OCI-LY7 (cell line): Measurements from ENCODE around the gene NISCH. TPM values are rescaled to one million over a fixed set of nuclear protein-coding genes. Genes with fewer than 3 reads are reported as not detected.

Source experiments
- BruUV-seq: library from RNA; stranded (reverse); fragments of 400-500 nt; replicated peaks from 2 replicates; lab custom pipeline; 2021; lab: Mats Ljungman, UMichigan
- CTCF ChIA-PET: fragments of 300-600 bp; sonication (Branson Sonifier 250); formaldehyde crosslinking; loops from one replicate; lab custom pipeline; 2022; ENCODE audit warnings: antibody characterized with exemption; ENCODE audit not compliant: unreplicated experiment; lab: Charles Lee
- POLR2A ChIA-PET: fragments of 300-600 bp; sonication (Branson Sonifier 250); formaldehyde crosslinking; loops from one replicate; lab custom pipeline; 2022; ENCODE audit warnings: antibody characterized with exemption; lab: Charles Lee
- DNase-seq: peaks from one replicate; pipeline ENCODE4 v3.0.0-alpha.2; 2015; ENCODE audit warnings: low spot score
- H2AFZ ChIP-seq: fragments of 200-600 bp; sonication (generic), shearing (Covaris generic); 2 replicates; pipeline ENCODE4 v1.6.1; 2014; ENCODE audit warnings: mild to moderate bottlenecking, antibody characterized with exemption, low read length, moderate library complexity
- H3K27ac ChIP-seq: fragments of 200-600 bp; sonication (generic); 2 replicates; pipeline ENCODE4 v1.5.1; 2014; ENCODE audit warnings: mixed run types, low read depth, mild to moderate bottlenecking, moderate library complexity, low read length, inconsistent platforms; ENCODE audit not compliant: poor library complexity, severe bottlenecking
- H3K36me3 ChIP-seq: fragments of 200-600 bp; sonication (generic); 2 replicates; pipeline ENCODE4 v1.6.1; 2014; ENCODE audit warnings: mild to moderate bottlenecking, antibody characterized with exemption, low read length, moderate library complexity, mixed read lengths; ENCODE audit not compliant: insufficient read depth
- H3K4me1 ChIP-seq: fragments of 200-600 bp; sonication (generic); 2 replicates; pipeline ENCODE4 v1.5.1; 2014; ENCODE audit warnings: mild to moderate bottlenecking, low read length; ENCODE audit not compliant: insufficient read depth, poor library complexity, severe bottlenecking
- H3K4me2 ChIP-seq: fragments of 200-600 bp; sonication (generic); 2 replicates; pipeline ENCODE4 v1.6.1; 2014; ENCODE audit warnings: mild to moderate bottlenecking, low read length
- H3K4me3 ChIP-seq: fragments of 200-600 bp; sonication (generic); 2 replicates; pipeline ENCODE4 v1.5.1; 2014; ENCODE audit warnings: mild to moderate bottlenecking, low read depth, low read length; ENCODE audit not compliant: poor library complexity, severe bottlenecking
- H3K79me2 ChIP-seq: fragments of 200-600 bp; sonication (generic); 2 replicates; pipeline ENCODE4 v1.6.1; 2016; ENCODE audit warnings: low read depth, mild to moderate bottlenecking, low read length, moderate library complexity, mixed read lengths; ENCODE audit not compliant: insufficient read depth
- H3K9me2 ChIP-seq: fragments of 200-600 bp; sonication (generic); 2 replicates; pipeline ENCODE4 v1.6.1; 2016; ENCODE audit warnings: mild to moderate bottlenecking, low read length, mixed read lengths; ENCODE audit not compliant: insufficient read depth
- H3K9me3 ChIP-seq: fragments of 200-600 bp; sonication (generic); 2 replicates; pipeline ENCODE4 v1.6.1; 2014; ENCODE audit warnings: mild to moderate bottlenecking, mixed run types, low read length, mixed read lengths
- H4K20me1 ChIP-seq: fragments of 200-600 bp; sonication (generic); 2 replicates; pipeline ENCODE4 v1.6.1; 2014; ENCODE audit warnings: mild to moderate bottlenecking, antibody characterized with exemption, low read length, moderate library complexity, mixed read lengths; ENCODE audit not compliant: insufficient read depth
- EZH2phosphoT487 ChIP-seq: fragments of 200-600 bp; sonication (generic); IDR thresholded peaks from 2 replicates; pipeline ENCODE4 v1.6.1; 2018; ENCODE audit warnings: low read depth, borderline replicate concordance, mild to moderate bottlenecking, mixed run types, antibody characterized with exemption, low read length, moderate library complexity, mixed read lengths
- intact Hi-C: fragments of 100-400 bp; cut with micrococcal nuclease; formaldehyde crosslinking; loops from one replicate; pipeline ENCODE4 v1.10.0; 2022; ENCODE audit not compliant: unreplicated experiment
- total RNA-seq, 2 experiments: library from RNA; depleted of rRNA in 1 of 2; stranded (reverse); fragments of >200 nt in 1 of 2; shearing (Covaris generic) in 1 of 2; gene quantifications; 2 replicates each; pipeline ENCODE4 v1.2.3, GENCODE V29; 2014 to 2022
- TF ChIP-seq, protein P1 (sequence below): fragments of 200-600 bp; sonication (generic); conservative IDR thresholded peaks from 2 replicates; pipeline ENCODE4 v1.5.1; 2014; ENCODE audit warnings: mild to moderate bottlenecking, antibody characterized with exemption, low read length, moderate library complexity, mixed read lengths

Gene NISCH
- total RNA-seq, 2 experiments from 2014 or later: 60.5 to 73.3 TPM

DNA sequence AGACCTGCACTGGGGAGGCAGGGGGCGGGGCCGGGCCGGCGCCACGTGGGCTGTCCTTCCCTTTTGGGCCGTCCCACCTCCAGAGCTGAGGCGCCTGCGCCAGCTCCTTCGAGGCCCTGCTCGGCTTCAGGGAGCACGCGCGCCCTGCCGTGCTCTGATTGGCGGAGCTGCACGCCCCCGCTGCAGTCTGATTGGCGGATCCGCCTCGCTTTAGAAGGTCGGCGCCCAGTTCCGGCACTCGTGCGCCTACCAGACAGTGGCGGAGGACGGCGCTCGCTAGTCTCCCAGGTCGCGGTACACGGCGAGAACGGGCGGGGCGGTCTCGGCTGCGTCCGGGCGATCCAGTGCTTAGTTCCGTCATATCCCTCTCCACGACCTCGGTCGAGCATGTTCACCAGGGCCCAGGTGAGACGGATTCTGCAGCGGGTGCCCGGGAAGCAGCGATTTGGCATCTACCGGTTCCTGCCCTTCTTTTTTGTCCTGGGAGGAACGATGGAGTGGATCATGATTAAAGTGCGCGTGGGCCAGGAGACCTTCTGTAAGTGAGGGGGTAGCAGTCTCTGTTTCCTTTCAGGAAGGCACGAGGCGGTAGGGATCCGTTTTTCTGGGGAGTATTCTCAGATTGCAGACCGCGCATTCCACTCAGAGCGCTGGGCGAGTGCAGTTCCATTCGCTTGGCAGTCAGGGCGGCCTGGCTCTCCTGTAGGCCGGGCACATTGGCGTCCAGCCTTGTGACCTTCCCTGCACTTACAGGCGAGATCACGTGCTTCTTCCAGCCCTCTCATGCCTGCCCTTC lies 81.2 kb downstream of the NISCH start, which contains the start of gene UQCC5:
UQCC5 (plus strand) TSS at position 237 of the 796 bp plus-strand sequence; CDS start at position 388, 151 bp downstream.
- no TSS peak for BruUV-seq
- Histone ChIP-seq H3K9me2 (no peaks in the 10 kb centered on the region), H3K27ac (peak within 1 kb of the TSS; percentile 51), H4K20me1 (peaks cover 21% of the 10 kb centered on the region; the same call in 1 of the 2 replicates), H3K4me2 (peak within 1 kb of the TSS; percentile 85), H3K36me3 (peaks cover 28% of the 10 kb centered on the region), H3K4me1 (peaks cover 56% of the 10 kb centered on the region), H3K4me3 (peak within 1 kb of the TSS; percentile 90), H3K9me3 (no peaks in the 10 kb centered on the region), H3K79me2 (peaks cover 46% of the 10 kb centered on the region), H2AFZ (peak within 1 kb of the TSS; percentile 67; the same call in 1 of the 2 replicates)
- ChIA-PET POLR2A (interaction anchor here (0.6 to 1.5 kb wide), 10 partner anchors 8 to 205 kb away, joined by 3 to 7 read pairs (median 4); no protein-coding TSS in a partner anchor), CTCF (interaction anchor here (0.5 to 0.9 kb wide), 3 partner anchors 15 to 525 kb away, joined by 3 to 5 read pairs (median 4); no protein-coding TSS in a partner anchor)
- intact Hi-C loops: loop anchor here (1.0 to 5.0 kb wide), 3 partner anchors 64 to 149 kb away; partner anchors contain the start of genes NISCH and PBRM1
- no peak for TF ChIP-seq EZH2phosphoT487
- TF ChIP-seq, protein P1, sequence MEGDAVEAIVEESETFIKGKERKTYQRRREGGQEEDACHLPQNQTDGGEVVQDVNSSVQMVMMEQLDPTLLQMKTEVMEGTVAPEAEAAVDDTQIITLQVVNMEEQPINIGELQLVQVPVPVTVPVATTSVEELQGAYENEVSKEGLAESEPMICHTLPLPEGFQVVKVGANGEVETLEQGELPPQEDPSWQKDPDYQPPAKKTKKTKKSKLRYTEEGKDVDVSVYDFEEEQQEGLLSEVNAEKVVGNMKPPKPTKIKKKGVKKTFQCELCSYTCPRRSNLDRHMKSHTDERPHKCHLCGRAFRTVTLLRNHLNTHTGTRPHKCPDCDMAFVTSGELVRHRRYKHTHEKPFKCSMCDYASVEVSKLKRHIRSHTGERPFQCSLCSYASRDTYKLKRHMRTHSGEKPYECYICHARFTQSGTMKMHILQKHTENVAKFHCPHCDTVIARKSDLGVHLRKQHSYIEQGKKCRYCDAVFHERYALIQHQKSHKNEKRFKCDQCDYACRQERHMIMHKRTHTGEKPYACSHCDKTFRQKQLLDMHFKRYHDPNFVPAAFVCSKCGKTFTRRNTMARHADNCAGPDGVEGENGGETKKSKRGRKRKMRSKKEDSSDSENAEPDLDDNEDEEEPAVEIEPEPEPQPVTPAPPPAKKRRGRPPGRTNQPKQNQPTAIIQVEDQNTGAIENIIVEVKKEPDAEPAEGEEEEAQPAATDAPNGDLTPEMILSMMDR: no peak; the same call in 1 of the 2 replicates
- DNase-seq: peak; percentile 99

DNA sequence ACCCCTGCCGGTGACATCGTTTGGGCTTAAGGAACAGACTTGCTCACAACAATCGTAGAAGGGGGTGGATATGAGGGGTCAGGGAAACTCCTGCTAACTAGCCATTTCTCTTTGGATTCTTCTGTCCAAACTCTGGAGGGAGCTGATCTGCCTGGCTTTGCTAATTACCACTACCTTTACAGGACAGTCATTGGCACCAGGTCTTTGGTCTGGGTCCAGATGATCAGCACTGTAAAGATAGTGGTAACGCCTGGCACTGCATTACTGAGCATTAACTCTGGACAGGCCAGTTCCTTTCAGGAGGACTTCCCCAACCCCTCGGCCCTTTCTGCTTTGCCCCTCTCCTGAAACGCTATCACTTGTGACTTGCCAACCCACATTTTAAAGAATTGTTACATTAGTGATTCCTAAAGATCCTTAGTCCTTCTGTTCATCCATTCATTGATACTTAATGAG lies 81.8 kb downstream of the NISCH start:
- Histone ChIP-seq H3K79me2 (peaks cover 42% of the 10 kb centered on the region), H3K36me3 (peaks cover 34% of the 10 kb centered on the region), H2AFZ (peak overlapping the region; percentile 67; the same call in 1 of the 2 replicates), H3K4me2 (peak overlapping the region; percentile 85), H3K4me1 (peaks cover 49% of the 10 kb centered on the region), H3K9me3 (no peaks in the 10 kb centered on the region), H3K27ac (peak overlapping the region; percentile 51), H4K20me1 (peaks cover 15% of the 10 kb centered on the region; the same call in 1 of the 2 replicates), H3K9me2 (no peaks in the 10 kb centered on the region), H3K4me3 (peak overlapping the region; percentile 90)
- no peak for DNase-seq
- ChIA-PET CTCF (no interaction called here), POLR2A (interaction anchor here (0.6 to 1.5 kb wide), 3 partner anchors 8 to 35 kb away, joined by 4 to 7 read pairs (median 4); no protein-coding TSS in a partner anchor)
- TF ChIP-seq EZH2phosphoT487: no peak
- TF ChIP-seq, protein P1: no peak
- intact Hi-C loops: loop anchor here (5.0 kb wide), 2 partner anchors 65 to 80 kb away; partner anchors contain the start of gene NISCH
- BruUV-seq: TSS peak; percentile 68
